ENCODE results near the gene ZNF714. TPM values are rescaled to one million over a fixed set of nuclear protein-coding genes. Genes with fewer than 3 reads are reported as not detected.

ZNF714 gene
- total and polyA plus RNA-seq, 9 of the 15 experiments (the other 6 are each of a cell fraction or from before 2014, with no cell fraction given), result 16.2 to 40.8 (median 28.9) TPM

DNA sequence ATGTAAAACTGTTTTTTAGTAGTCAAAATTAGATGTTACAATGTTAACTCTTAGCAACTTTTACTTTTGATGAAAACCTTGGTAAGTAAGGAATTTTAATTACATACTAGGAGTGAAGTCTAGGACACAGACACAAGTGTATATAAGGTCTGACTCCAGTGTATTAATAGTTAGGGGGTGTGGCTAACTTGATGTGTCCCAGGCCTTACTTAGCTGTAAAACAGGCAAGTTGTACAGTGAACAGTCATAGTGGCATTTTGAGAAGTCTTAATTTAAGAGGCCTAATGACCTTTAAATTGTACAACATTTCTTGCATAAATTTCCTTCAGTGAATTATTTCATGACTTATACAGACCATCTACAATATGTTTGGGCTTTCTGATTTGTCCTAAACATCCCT lies 66.7 kb downstream of the ZNF714 start:
- H3K36me3 ChIP-seq (ENCODE audit: control insufficient read depth, insufficient read depth, low read length), result peaks cover 94% of the 10 kb centered on the region
- H3K79me2 ChIP-seq (ENCODE audit: control insufficient read depth, insufficient read depth, low read length), result peaks cover 62% of the 10 kb centered on the region
- H3K9me3 ChIP-seq (replicated peaks; ENCODE audit: control insufficient read depth, insufficient read depth, low read depth, low read length), result no peaks in the 10 kb centered on the region
- H2AFZ ChIP-seq (ENCODE audit: low read depth, low read length), result no peak overlapping the region
- H3K4me3 ChIP-seq, result no peak overlapping the region
- no peak overlapping the region for H3K27ac ChIP-seq (ENCODE audit: extremely low read depth, low read depth, low read length)
- in situ Hi-C loops (cut with MboI), result no loop called here
- no peak overlapping the region for H3K4me2 ChIP-seq (ENCODE audit: insufficient read depth, low read length)
- peaks cover 2 to 4% of the 10 kb centered on the region in 2 experiments; a peak in 3 of 5 replicates for H3K4me1 ChIP-seq (replicated peaks in 1 of 2; ENCODE audit: control insufficient read depth in 2 of 2, insufficient read depth in 2 of 2, low read length in 2 of 2)
- ChIA-PET POLR2A (no interaction called here), CTCF (ENCODE audit: low intra/inter-chr PET ratio) (no interaction called here)
- H3K27me3 ChIP-seq (ENCODE audit: control insufficient read depth in 2 of 2, insufficient read depth in 2 of 2, low read length in 2 of 2), result no peaks in the 10 kb centered on the region
- FAIRE-seq, result no peak
- DNase-seq (ENCODE audit: extremely low read depth in 1 of 4, low spot score in 3 of 4), result no peak
- BruUV-seq (replicated peaks), result no TSS peak
- intact Hi-C loops (cut with micrococcal nuclease), result no loop called here
- no peak for ATAC-seq
- no peaks in the 10 kb centered on the region for H3K9me1 ChIP-seq (ENCODE audit: control insufficient read depth, insufficient read depth, low read length)
- no peaks in the 10 kb centered on the region for H4K20me1 ChIP-seq (replicated peaks; ENCODE audit: control insufficient read depth, insufficient read depth, low read length)
- no peak overlapping the region for H3K9ac ChIP-seq (ENCODE audit: insufficient read depth in 1 of 2, low read depth in 2 of 2, low read length in 2 of 2)
- TF ChIP-seq RNF2 (IDR thresholded peaks at IDR 0.05) (no peak), ZFPM2 (CRISPR knock-in tag; IDR thresholded peaks at IDR 0.05) (no peak), SNIP1 (IDR thresholded peaks at IDR 0.05; ENCODE audit: low read depth) (no peak), SRSF3 (IDR thresholded peaks at IDR 0.05; ENCODE audit: insufficient read depth, low read length) (no peak), ETV5 (CRISPR knock-in tag; IDR thresholded peaks at IDR 0.05; ENCODE audit: low read depth) (no peak), MCM3 (IDR thresholded peaks at IDR 0.05) (no peak), ZBTB2 (IDR thresholded peaks at IDR 0.05) (no peak), ZNF407 (IDR thresholded peaks at IDR 0.05; ENCODE audit: low read depth) (no peak), CCAR2 (IDR thresholded peaks at IDR 0.05; ENCODE audit: low read depth, low read length) (no peak), MTF1 (CRISPR knock-in tag; IDR thresholded peaks at IDR 0.05; ENCODE audit: borderline replicate concordance) (no peak)
- TF ChIP-seq, protein P1, sequence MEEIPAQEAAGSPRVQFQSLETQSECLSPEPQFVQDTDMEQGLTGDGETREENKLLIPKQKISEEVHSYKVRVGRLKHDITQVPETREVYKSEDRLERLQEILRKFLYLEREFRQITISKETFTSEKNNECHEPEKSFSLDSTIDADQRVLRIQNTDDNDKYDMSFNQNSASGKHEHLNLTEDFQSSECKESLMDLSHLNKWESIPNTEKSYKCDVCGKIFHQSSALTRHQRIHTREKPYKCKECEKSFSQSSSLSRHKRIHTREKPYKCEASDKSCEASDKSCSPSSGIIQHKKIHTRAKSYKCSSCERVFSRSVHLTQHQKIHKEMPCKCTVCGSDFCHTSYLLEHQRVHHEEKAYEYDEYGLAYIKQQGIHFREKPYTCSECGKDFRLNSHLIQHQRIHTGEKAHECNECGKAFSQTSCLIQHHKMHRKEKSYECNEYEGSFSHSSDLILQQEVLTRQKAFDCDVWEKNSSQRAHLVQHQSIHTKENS (CRISPR knock-in tag; IDR thresholded peaks at IDR 0.05), result no peak

Data from K562 (cell line).